ENCODE data around the gene ZNF28.
"Not testable (repeated sequence)": the region's sequence is repeated elsewhere in the genome, so short reads cannot be mapped to it uniquely, and the experiment has no call there.

ZNF28 gene

GRCh38 chr19:52809801-52810200 is 11.6 kb downstream of the ZNF28 start:
- DNase-seq (ENCODE audit: extremely low read depth, low read depth) = no peak
- no peak for TF ChIP-seq CTCF (IDR thresholded peaks at IDR 0.05; ENCODE audit: low read depth, low read length)

GRCh38 chr19:52799950-52800640 is 21.3 kb downstream of the ZNF28 start:
- DNase-seq (ENCODE audit: extremely low read depth, low read depth) = not testable (repeated sequence)

- no peak for DNase-seq (ENCODE audit: extremely low read depth, low read depth)
- no peak for TF ChIP-seq CTCF (IDR thresholded peaks at IDR 0.05; ENCODE audit: low read depth, low read length)
Measured at GRCh38 chr19:52789440-52789839, 32.0 kb downstream of the ZNF28 start.

- peak; percentile 11 for DNase-seq (ENCODE audit: extremely low read depth, low read depth)
Measured at GRCh38 chr19:52786464-52787354, 34.7 kb downstream of the ZNF28 start, which contains the start of gene ZNF600. ZNF600 (minus strand) TSS chr19:52786791; CDS start chr19:52778888, 7,903 bp downstream.

- no peak for DNase-seq (ENCODE audit: extremely low read depth, low read depth)
- TF ChIP-seq CTCF (IDR thresholded peaks at IDR 0.05; ENCODE audit: low read depth, low read length) = no peak
Measured at GRCh38 chr19:52786078-52786463, 35.4 kb downstream of the ZNF28 start.

- no peak for TF ChIP-seq CTCF (IDR thresholded peaks at IDR 0.05; ENCODE audit: low read depth, low read length)
- DNase-seq (ENCODE audit: extremely low read depth, low read depth) = no peak
Measured at GRCh38 chr19:52785506-52785905, 35.9 kb downstream of the ZNF28 start.

GRCh38 chr19:52782864-52783263 is 38.6 kb downstream of the ZNF28 start:
- DNase-seq (ENCODE audit: extremely low read depth, low read depth) = not testable (repeated sequence)

GRCh38 chr19:52778811-52779210 is 42.6 kb downstream of the ZNF28 start:
- TF ChIP-seq CTCF (IDR thresholded peaks at IDR 0.05; ENCODE audit: low read depth, low read length) = no peak
- no peak for DNase-seq (ENCODE audit: extremely low read depth, low read depth)

- DNase-seq (ENCODE audit: extremely low read depth, low read depth) = not testable (repeated sequence)
Measured at GRCh38 chr19:52756447-52756846, 65.0 kb downstream of the ZNF28 start.
